Peyer's patch (tissue), 4 donors: Measurements from ENCODE around the gene CDH3. TPM values are rescaled to one million over a fixed set of nuclear protein-coding genes. Genes with fewer than 3 reads are reported as not detected.

Experiments
- DNase-seq, 3 donors: peaks; one replicate each; pipeline ENCODE4 v3.0.0-alpha.2; 2017 to 2019
- H3K27ac ChIP-seq, 4 donors: fragments of 200-600 bp; sonication (generic); one replicate each; pipeline ENCODE4 v1.5.1; 2016 to 2019
- H3K27me3 ChIP-seq, 2 donors: fragments of 200-600 bp; sonication (generic); one replicate each; pipeline ENCODE4 v1.5.1; 2019
- H3K36me3 ChIP-seq, 3 donors: fragments of 200-600 bp; sonication (generic); one replicate each; pipeline ENCODE4 v1.5.1; 2016 to 2019
- H3K4me1 ChIP-seq, 4 donors: fragments of 200-600 bp; sonication (generic); one replicate each; pipeline ENCODE4 v1.5.1; 2016 to 2019
- H3K4me3 ChIP-seq, 4 donors: fragments of 200-600 bp; sonication (generic); 1 replicate in 3 of 4; 2 replicates in 1 of 4; pipeline ENCODE4 v1.5.1; 2016 to 2019; ENCODE audit warnings: mild to moderate bottlenecking in 1 of 4
- H3K9me3 ChIP-seq, 4 donors: fragments of 200-600 bp; sonication (generic); one replicate each; pipeline ENCODE4 v1.5.1; 2016 to 2019; ENCODE audit warnings: mild to moderate bottlenecking in 1 of 4
- CTCF ChIP-seq, 6 experiments: fragments of 450-650 bp in 4 of 6; fragments of 200-600 bp in 2 of 6; sonication (generic) in 1 of 6; IDR thresholded peaks; one replicate each; pipeline ENCODE4 v1.5.1; 2017 to 2019; ENCODE audit warnings: antibody characterized with exemption in 6 of 6, mild to moderate bottlenecking in 3 of 6, moderate library complexity in 1 of 6
- POLR2A ChIP-seq, 2 donors: fragments of 450-650 bp; IDR thresholded peaks; one replicate each; pipeline ENCODE4 v1.5.1; 2017; ENCODE audit warnings: antibody characterized with exemption in 2 of 2, mild to moderate bottlenecking in 2 of 2, moderate library complexity in 2 of 2
- total RNA-seq, 4 donors: library from RNA; depleted of rRNA; stranded (reverse); fragments of >200 nt; gene quantifications; one replicate each; pipeline ENCODE4 v1.1.0, GENCODE V29; 2016

The CDH3 gene
- total RNA-seq, 4 donors from 2014 or later = 0.80 to 1.8 TPM; not detected in 2

GRCh38 chr16:68636064-68636560 lies 9.0 kb upstream of the CDH3 start:
- peak overlapping the region in 1 of 4 donors; percentile 32 for H3K27ac ChIP-seq
- DNase-seq = no peak
- no peaks in the 10 kb centered on the region for H3K36me3 ChIP-seq
- H3K4me1 ChIP-seq = no peaks in the 10 kb centered on the region
- H3K27me3 ChIP-seq = no peaks in the 10 kb centered on the region
- H3K4me3 ChIP-seq = no peak overlapping the region
- TF ChIP-seq CTCF (IDR thresholded peaks at IDR 0.05) = no peak
- no peaks in the 10 kb centered on the region for H3K9me3 ChIP-seq

- Histone ChIP-seq H3K27ac (no peak overlapping the region), H3K4me3 (no peak overlapping the region), H3K27me3 (no peaks in the 10 kb centered on the region), H3K36me3 (no peaks in the 10 kb centered on the region), H3K4me1 (no peaks in the 10 kb centered on the region), H3K9me3 (no peaks in the 10 kb centered on the region)
- TF ChIP-seq CTCF (IDR thresholded peaks at IDR 0.05) (no peak), POLR2A (IDR thresholded peaks at IDR 0.05) (no peak)
- no peak for DNase-seq
Observed at GRCh38 chr16:68636818-68637217, 8.3 kb upstream of the CDH3 start.

GRCh38 chr16:68640972-68641371 lies 4.1 kb upstream of the CDH3 start:
- H3K9me3 ChIP-seq = no peaks in the 10 kb centered on the region
- no peak overlapping the region for H3K4me3 ChIP-seq
- DNase-seq = no peak
- H3K4me1 ChIP-seq = peaks cover 0 to 26% (median 11%) of the 10 kb centered on the region in 4 donors
- no peak for TF ChIP-seq CTCF (IDR thresholded peaks at IDR 0.05)
- TF ChIP-seq POLR2A (IDR thresholded peaks at IDR 0.05) = no peak
- H3K36me3 ChIP-seq = no peaks in the 10 kb centered on the region
- H3K27ac ChIP-seq = no peak overlapping the region
- peaks cover 0 to 18% of the 10 kb centered on the region in 2 donors for H3K27me3 ChIP-seq

- Histone ChIP-seq H3K27ac (no peak overlapping the region), H3K27me3 (peaks cover 0 to 29% of the 10 kb centered on the region in 2 donors), H3K4me1 (peaks cover 0 to 29% (median 11%) of the 10 kb centered on the region in 4 donors), H3K36me3 (no peaks in the 10 kb centered on the region), H3K4me3 (peak overlapping the region in 1 of 4 donors; percentile 17), H3K9me3 (no peaks in the 10 kb centered on the region)
- TF ChIP-seq CTCF (IDR thresholded peaks at IDR 0.05) (no peak), POLR2A (IDR thresholded peaks at IDR 0.05) (no peak)
- DNase-seq = no peak
Observed at GRCh38 chr16:68642047-68642435, 3.1 kb upstream of the CDH3 start.

GRCh38 chr16:68642436-68643101 lies 2.5 kb upstream of the CDH3 start:
- TF ChIP-seq CTCF (IDR thresholded peaks at IDR 0.05) (no peak), POLR2A (IDR thresholded peaks at IDR 0.05) (no peak)
- peaks cover 0 to 30% of the 10 kb centered on the region in 2 donors for H3K27me3 ChIP-seq
- DNase-seq = no peak
- H3K36me3 ChIP-seq = no peaks in the 10 kb centered on the region
- peaks cover 0 to 29% (median 11%) of the 10 kb centered on the region in 4 donors for H3K4me1 ChIP-seq
- no peak overlapping the region for H3K27ac ChIP-seq
- no peaks in the 10 kb centered on the region for H3K9me3 ChIP-seq
- H3K4me3 ChIP-seq = peak overlapping the region in 1 of 4 donors; percentile 17
